Activated CD4-positive, CD25-positive, alpha-beta regulatory T cell treated with anti-CD3 and anti-CD28 coated beads, Interleukin-2, amount 50 U/mL, for 24 hours (primary cell): ENCODE measurements around the gene FARP2.

Experiments used
- ATAC-seq, 2 donors: fragments of 150-1000 bp; cut with Tn5 transposase; one replicate each; pipeline ENCODE4 v1.10.0; 2021; ENCODE audit warnings: mild to moderate bottlenecking in 1 of 2, moderate library complexity in 1 of 2

FARP2 gene

GRCh38 chr2:241460631-241461030 is 104.5 kb downstream of the FARP2 start:
- no peak for ATAC-seq

DNA sequence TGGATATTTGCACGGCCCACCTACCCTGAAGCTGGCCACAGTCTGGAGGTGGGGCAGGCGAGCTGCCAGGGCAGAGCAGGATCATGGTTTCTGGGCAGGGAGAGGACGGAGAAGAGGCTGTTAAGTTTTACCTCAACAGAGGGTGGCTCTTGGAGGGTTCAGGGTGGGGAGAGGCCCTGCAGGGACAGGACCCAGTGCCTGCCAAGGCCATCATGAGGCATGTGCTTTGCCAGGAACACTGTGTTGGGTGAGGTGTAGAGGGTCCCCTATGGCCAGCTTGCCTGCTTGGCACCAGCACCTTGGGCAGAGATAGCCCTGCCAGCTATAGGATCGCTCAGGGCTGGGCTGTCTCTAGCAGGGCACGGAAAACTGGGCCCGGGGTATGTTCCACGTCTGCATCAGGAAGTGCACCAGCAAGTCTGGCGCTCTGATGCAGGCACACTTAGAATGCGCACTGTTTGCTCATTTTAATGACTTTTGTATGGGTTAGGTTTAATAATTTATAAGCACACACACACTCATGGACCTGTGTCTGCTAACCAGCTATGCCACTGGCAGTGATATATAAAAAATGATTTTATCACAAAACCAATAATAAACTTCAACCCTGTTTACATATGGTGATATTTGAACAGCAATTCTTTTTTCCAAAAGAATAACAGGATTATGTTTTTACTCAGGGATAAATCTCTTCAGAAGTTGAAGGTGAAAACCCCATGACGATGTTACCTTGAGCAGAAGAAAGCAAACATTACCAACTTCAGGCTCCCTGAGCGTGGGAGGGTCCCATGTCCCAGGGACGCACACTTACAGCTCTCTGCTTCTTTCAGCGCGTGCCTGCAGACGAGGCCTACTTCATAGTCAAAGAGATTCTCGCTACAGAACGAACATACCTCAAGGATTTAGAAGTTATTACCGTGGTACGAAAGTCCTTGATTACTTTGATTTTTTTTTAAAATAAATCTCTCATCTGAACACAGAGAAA is 105.9 kb downstream of the FARP2 start:
- no peak for ATAC-seq

- no peak for ATAC-seq
Observed at GRCh38 chr2:241463276-241464135, 107.4 kb downstream of the FARP2 start.

DNA sequence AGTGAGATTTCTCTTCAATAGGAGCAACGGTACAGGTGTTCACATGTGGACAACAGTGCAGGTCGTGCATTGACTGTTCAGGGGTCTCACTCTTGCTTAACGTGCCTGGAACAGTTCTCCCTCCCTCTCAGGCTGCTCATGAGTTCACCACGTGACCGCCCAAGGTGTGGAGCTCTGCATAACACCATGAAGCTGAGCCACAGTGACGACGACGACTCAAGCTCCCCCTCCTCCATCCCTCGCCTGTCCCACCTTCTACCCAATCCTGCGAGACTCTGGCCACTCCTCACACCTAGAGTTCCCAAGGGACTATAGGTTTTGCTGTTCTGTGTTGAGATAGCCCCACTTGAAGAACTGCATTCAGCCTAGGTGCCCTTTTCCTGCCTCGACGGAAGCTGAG is 109.5 kb downstream of the FARP2 start:
- no peak for ATAC-seq

GRCh38 chr2:241466230-241466629 is 110.1 kb downstream of the FARP2 start:
- ATAC-seq = no peak

- no peak for ATAC-seq
Observed at GRCh38 chr2:241467777-241468475, 111.8 kb downstream of the FARP2 start.

- ATAC-seq = no peak
Observed at GRCh38 chr2:241468476-241468781, 112.3 kb downstream of the FARP2 start.

DNA sequence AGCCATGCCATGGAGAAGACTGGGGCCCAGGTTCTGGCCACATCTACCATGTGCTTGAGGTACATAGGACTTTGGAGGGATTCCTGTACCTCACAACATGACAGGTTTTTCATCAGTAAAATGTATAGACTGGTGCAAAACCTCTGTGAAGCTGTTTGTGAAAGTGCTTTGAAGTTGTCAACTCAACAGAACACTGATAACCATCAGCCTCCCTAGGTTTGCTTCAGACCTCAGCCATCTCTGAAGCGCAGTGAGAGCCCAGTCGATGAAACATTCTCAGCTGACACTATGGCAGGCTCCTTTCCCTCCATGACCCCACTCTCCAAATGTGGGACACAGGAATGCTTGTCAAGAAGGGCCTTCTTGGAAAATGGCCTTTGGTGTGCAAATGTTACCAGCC is 113.7 kb downstream of the FARP2 start:
- no peak for ATAC-seq

DNA sequence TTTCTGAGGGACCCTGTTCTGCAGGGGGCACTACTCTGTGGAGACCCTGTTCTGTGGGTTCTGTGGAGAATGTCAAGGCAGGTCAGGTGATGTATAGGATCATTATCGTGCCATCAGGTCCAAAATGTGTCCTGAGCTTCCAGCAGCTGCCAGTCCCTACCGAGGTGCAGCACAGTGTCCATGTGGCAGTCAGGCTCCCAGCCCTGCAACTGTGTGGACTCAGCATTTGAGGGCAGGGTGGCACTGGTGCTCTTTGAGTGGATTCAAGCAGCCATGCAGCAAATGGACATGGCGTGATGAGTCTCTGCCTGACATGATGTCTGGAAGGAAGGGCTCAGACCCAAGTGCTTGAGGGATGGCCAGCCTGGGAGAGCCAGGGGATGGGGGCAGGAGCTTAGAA is 117.3 kb downstream of the FARP2 start:
- ATAC-seq = no peak

DNA sequence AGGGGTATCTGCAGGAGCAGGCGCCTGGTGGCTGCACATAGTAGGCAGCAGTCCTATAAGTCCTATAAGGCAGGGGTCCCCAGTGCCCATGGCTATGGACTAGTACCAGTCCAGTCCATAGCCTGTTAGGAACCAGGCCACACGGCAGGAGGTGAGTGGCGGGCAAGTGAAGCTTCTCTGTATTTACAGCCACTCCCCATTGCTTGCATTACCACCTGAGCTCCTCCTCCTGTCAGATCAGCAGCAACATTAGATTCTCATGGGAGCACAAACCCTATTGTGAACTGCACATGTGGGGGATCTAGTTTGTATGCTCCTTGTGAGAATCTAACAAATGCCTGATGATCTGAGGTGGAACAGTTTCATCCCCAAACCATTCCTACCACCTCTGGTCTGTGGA is 119.2 kb downstream of the FARP2 start:
- no peak for ATAC-seq

GRCh38 chr2:241478166-241478565 is 122.1 kb downstream of the FARP2 start:
- ATAC-seq = no peak

- ATAC-seq = no peak
Observed at GRCh38 chr2:241479026-241479898, 123.2 kb downstream of the FARP2 start.

DNA sequence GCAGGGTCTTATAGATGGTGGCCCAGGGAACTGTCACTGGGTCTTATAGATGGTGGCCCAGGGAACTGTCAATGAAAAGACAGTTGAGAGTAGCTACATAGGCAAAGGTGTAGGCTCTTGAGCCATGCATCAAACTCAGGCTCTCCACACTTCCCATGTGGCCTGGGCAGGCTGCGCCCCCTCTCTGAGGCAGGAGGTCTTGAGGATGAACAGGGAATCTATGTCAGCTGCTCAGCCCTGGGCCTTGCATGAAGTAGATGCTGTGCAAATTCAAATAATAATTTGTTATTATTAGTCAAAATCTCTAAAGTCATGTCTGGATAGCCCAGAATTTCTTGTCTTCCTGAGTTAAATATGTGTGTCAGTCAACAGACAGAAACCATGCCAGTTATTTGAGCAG is 125.6 kb downstream of the FARP2 start:
- ATAC-seq = no peak

GRCh38 chr2:241482126-241482955 is 126.3 kb downstream of the FARP2 start:
- no peak for ATAC-seq

DNA sequence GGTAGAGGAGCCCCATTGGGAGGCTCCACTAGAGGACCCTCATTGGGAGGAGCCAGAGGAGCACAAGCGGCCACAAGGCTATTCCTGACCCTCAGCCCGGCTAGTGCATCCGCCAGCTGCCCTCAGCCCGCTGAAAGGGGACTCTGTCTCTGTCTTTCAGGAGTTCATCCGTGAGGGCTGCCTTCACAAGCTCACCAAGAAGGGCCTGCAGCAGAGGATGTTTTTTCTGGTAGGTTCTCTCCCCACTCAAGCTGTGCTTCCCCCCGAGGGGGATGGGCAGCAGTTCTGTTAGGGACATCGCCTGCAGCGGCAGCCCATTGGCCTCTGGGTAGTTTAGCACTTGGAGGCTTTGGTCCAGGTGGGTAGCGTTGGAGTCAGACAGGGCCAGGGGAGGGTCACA is 127.2 kb downstream of the FARP2 start:
- ATAC-seq = no peak

GRCh38 chr2:241485172-241485911 is 129.3 kb downstream of the FARP2 start:
- ATAC-seq = no peak

DNA sequence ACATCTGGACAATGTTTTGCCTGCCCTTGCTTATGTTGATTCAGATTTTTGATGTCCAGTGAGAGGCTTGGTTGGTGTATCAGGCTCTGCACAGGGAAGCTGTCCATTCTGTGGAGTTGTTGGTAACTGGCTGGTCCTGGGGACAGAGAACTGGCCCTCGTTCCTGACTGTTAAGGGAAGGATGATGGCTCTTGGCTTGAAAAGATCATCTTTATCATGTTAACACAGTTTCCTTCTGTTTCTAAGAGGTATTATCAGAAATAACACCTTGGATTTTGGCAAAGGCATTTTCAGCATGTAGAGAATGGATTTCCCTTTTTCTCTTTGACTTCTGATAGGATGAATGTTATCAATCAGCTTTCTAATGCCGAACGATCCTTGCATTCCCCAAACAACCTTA is 133.0 kb downstream of the FARP2 start:
- ATAC-seq = no peak

DNA sequence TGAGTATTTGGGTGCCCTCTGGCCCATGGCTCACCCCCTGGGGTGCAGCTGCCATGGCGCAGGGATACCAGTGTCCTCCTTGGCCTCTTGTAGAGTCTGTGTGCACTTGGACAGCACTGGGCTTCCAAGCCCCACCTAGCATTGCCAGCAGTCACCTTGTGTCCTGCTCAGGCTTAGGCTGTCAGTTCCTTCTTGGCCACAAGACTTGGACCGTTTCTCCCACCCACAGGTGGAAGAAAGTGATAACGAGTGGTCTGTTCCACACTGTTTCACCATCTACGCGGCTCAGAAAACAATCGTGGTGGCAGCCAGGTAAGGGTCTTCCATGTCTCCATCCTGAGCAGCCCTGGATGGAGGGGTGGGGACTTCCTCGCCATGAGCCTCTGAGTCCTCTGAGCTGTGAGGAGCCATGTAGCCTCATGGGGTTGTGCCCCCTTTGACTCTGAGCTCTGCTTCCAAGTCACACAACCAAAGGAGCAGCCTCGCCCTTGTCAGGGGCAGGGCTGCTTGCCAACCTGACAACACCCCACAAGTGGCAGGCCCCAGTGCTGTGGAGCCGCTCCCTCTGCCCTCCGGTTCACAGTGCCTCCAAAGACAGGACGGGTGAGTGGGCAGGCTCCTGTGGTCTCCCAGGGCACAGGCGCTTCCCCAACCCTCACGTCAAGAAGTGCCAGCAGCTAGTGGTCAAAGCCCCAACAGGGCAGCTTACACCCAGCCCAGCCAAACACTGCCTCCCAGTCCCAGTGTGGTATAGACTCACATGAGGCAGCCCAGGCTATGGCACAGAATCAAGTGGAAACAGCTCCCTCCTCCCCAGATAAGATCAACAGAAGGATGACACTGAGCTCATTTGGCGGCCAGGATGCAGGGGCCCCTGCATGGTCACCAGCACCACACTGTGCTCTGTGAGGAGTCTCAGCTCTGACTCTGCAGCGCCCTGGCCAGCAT is 133.9 kb downstream of the FARP2 start:
- ATAC-seq = peak in 1 of 2 donors; percentile 26

GRCh38 chr2:241490825-241491506 is 134.9 kb downstream of the FARP2 start:
- no peak for ATAC-seq
